Measurements from ENCODE around the gene CREM.

DNA sequence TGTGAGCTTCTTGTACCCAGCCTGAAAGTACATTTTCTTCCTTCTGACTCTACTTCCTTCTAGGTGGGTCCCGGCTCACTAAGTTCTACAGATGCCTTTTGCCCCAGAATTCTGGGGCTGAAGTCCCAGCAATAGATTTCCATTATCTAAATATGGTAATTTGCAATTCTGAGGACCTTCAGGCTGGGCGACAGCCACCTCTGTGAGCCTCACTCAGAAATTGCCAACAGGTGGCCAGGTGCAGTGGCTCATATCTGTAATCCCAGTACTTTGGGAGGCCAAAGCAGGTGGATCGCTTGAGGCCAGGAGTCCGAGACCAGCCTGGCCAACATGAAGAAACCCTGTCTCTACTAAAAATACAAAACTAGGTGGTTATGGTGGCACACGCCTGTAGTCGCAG lies 23.7 kb downstream of the CREM start:
- TF ChIP-seq SRF (IDR thresholded peaks at IDR 0.05; ENCODE audit: low read depth, low read length) = no peak
- TF ChIP-seq, protein P1, sequence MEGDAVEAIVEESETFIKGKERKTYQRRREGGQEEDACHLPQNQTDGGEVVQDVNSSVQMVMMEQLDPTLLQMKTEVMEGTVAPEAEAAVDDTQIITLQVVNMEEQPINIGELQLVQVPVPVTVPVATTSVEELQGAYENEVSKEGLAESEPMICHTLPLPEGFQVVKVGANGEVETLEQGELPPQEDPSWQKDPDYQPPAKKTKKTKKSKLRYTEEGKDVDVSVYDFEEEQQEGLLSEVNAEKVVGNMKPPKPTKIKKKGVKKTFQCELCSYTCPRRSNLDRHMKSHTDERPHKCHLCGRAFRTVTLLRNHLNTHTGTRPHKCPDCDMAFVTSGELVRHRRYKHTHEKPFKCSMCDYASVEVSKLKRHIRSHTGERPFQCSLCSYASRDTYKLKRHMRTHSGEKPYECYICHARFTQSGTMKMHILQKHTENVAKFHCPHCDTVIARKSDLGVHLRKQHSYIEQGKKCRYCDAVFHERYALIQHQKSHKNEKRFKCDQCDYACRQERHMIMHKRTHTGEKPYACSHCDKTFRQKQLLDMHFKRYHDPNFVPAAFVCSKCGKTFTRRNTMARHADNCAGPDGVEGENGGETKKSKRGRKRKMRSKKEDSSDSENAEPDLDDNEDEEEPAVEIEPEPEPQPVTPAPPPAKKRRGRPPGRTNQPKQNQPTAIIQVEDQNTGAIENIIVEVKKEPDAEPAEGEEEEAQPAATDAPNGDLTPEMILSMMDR (IDR thresholded peaks at IDR 0.05; ENCODE audit: control extremely low read depth in 1 of 3, insufficient read depth in 1 of 3, low read depth in 1 of 3, low read length in 3 of 3) = no peak
- TF ChIP-seq POLR2A (IDR thresholded peaks at IDR 0.05; ENCODE audit: control extremely low read depth in 1 of 2, low read depth in 2 of 2, low read length in 2 of 2) = no peak
- no peak for TF ChIP-seq CBX5 (IDR thresholded peaks at IDR 0.05; ENCODE audit: low read depth, low read length)
- no peak for TF ChIP-seq HDAC2 (IDR thresholded peaks at IDR 0.05; ENCODE audit: borderline replicate concordance in 1 of 2, low read depth in 2 of 2, low read length in 2 of 2)
- no peak for TF ChIP-seq HDAC6 (IDR thresholded peaks at IDR 0.05; ENCODE audit: low read depth, low read length)
- TF ChIP-seq ZNF274 (IDR thresholded peaks at IDR 0.05; ENCODE audit: borderline replicate concordance, extremely low read depth, low read length) = no peak
- TF ChIP-seq POLR2AphosphoS5 (IDR thresholded peaks at IDR 0.05; ENCODE audit: low read depth, low read length) = no peak
- TF ChIP-seq, protein P2, sequence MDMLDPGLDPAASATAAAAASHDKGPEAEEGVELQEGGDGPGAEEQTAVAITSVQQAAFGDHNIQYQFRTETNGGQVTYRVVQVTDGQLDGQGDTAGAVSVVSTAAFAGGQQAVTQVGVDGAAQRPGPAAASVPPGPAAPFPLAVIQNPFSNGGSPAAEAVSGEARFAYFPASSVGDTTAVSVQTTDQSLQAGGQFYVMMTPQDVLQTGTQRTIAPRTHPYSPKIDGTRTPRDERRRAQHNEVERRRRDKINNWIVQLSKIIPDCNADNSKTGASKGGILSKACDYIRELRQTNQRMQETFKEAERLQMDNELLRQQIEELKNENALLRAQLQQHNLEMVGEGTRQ (IDR thresholded peaks at IDR 0.05; ENCODE audit: low read length) = no peak
- TF ChIP-seq TAF1 (IDR thresholded peaks at IDR 0.05; ENCODE audit: low read depth, low read length) = no peak
- TF ChIP-seq, protein P3, sequence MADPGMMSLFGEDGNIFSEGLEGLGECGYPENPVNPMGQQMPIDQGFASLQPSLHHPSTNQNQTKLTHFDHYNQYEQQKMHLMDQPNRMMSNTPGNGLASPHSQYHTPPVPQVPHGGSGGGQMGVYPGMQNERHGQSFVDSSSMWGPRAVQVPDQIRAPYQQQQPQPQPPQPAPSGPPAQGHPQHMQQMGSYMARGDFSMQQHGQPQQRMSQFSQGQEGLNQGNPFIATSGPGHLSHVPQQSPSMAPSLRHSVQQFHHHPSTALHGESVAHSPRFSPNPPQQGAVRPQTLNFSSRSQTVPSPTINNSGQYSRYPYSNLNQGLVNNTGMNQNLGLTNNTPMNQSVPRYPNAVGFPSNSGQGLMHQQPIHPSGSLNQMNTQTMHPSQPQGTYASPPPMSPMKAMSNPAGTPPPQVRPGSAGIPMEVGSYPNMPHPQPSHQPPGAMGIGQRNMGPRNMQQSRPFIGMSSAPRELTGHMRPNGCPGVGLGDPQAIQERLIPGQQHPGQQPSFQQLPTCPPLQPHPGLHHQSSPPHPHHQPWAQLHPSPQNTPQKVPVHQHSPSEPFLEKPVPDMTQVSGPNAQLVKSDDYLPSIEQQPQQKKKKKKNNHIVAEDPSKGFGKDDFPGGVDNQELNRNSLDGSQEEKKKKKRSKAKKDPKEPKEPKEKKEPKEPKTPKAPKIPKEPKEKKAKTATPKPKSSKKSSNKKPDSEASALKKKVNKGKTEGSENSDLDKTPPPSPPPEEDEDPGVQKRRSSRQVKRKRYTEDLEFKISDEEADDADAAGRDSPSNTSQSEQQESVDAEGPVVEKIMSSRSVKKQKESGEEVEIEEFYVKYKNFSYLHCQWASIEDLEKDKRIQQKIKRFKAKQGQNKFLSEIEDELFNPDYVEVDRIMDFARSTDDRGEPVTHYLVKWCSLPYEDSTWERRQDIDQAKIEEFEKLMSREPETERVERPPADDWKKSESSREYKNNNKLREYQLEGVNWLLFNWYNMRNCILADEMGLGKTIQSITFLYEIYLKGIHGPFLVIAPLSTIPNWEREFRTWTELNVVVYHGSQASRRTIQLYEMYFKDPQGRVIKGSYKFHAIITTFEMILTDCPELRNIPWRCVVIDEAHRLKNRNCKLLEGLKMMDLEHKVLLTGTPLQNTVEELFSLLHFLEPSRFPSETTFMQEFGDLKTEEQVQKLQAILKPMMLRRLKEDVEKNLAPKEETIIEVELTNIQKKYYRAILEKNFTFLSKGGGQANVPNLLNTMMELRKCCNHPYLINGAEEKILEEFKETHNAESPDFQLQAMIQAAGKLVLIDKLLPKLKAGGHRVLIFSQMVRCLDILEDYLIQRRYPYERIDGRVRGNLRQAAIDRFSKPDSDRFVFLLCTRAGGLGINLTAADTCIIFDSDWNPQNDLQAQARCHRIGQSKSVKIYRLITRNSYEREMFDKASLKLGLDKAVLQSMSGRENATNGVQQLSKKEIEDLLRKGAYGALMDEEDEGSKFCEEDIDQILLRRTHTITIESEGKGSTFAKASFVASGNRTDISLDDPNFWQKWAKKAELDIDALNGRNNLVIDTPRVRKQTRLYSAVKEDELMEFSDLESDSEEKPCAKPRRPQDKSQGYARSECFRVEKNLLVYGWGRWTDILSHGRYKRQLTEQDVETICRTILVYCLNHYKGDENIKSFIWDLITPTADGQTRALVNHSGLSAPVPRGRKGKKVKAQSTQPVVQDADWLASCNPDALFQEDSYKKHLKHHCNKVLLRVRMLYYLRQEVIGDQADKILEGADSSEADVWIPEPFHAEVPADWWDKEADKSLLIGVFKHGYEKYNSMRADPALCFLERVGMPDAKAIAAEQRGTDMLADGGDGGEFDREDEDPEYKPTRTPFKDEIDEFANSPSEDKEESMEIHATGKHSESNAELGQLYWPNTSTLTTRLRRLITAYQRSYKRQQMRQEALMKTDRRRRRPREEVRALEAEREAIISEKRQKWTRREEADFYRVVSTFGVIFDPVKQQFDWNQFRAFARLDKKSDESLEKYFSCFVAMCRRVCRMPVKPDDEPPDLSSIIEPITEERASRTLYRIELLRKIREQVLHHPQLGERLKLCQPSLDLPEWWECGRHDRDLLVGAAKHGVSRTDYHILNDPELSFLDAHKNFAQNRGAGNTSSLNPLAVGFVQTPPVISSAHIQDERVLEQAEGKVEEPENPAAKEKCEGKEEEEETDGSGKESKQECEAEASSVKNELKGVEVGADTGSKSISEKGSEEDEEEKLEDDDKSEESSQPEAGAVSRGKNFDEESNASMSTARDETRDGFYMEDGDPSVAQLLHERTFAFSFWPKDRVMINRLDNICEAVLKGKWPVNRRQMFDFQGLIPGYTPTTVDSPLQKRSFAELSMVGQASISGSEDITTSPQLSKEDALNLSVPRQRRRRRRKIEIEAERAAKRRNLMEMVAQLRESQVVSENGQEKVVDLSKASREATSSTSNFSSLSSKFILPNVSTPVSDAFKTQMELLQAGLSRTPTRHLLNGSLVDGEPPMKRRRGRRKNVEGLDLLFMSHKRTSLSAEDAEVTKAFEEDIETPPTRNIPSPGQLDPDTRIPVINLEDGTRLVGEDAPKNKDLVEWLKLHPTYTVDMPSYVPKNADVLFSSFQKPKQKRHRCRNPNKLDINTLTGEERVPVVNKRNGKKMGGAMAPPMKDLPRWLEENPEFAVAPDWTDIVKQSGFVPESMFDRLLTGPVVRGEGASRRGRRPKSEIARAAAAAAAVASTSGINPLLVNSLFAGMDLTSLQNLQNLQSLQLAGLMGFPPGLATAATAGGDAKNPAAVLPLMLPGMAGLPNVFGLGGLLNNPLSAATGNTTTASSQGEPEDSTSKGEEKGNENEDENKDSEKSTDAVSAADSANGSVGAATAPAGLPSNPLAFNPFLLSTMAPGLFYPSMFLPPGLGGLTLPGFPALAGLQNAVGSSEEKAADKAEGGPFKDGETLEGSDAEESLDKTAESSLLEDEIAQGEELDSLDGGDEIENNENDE (IDR thresholded peaks at IDR 0.05; ENCODE audit: insufficient replicate concordance, low read length) = no peak
- no peak for TF ChIP-seq ASH2L (IDR thresholded peaks at IDR 0.05; ENCODE audit: low read length)
- no peak for TF ChIP-seq CREB1 (IDR thresholded peaks at IDR 0.05)
- TF ChIP-seq, protein P4, sequence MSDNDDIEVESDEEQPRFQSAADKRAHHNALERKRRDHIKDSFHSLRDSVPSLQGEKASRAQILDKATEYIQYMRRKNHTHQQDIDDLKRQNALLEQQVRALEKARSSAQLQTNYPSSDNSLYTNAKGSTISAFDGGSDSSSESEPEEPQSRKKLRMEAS (IDR thresholded peaks at IDR 0.05) = no peak
